Choroid plexus epithelial cell (primary cell): ENCODE measurements around the gene RPLP1.
A peak's percentile ranks its signal among the peaks of the same experiment; 100 is the strongest.

ENCODE experiments used
- DNase-seq: peaks from one replicate; pipeline ENCODE4 v3.0.0-alpha.2; 2010; ENCODE audit warnings: low read depth
- H3K4me3 ChIP-seq: 2 replicates; pipeline ENCODE4 v1.5.1; 2011; ENCODE audit warnings: low read depth, mild to moderate bottlenecking, control low read depth, low read length, moderate library complexity
- CTCF ChIP-seq: conservative IDR thresholded peaks from 2 replicates; pipeline ENCODE4 v1.5.1; 2011; ENCODE audit warnings: low read depth, mild to moderate bottlenecking, control low read depth, inconsistent platforms, low read length, moderate library complexity

RPLP1 gene

GRCh38 chr15:69468241-69469121 lies 15.9 kb downstream of the RPLP1 start:
- peak; percentile 78 for DNase-seq
- TF ChIP-seq CTCF: no peak
- no peak overlapping the region for H3K4me3 ChIP-seq

GRCh38 chr15:69469467-69470201 lies 17.0 kb downstream of the RPLP1 start:
- no peak overlapping the region for H3K4me3 ChIP-seq
- peak; percentile 47 for DNase-seq
- TF ChIP-seq CTCF: no peak

GRCh38 chr15:69472046-69472445 lies 19.4 kb downstream of the RPLP1 start:
- no peak for DNase-seq
- no peak overlapping the region for H3K4me3 ChIP-seq
- TF ChIP-seq CTCF: no peak

GRCh38 chr15:69472562-69472961 lies 19.9 kb downstream of the RPLP1 start:
- H3K4me3 ChIP-seq: no peak overlapping the region
- no peak for DNase-seq
- TF ChIP-seq CTCF: no peak

GRCh38 chr15:69474291-69474690 lies 21.7 kb downstream of the RPLP1 start:
- no peak overlapping the region for H3K4me3 ChIP-seq
- peak; percentile 19 for DNase-seq
- TF ChIP-seq CTCF: no peak

GRCh38 chr15:69474846-69475455 lies 22.3 kb downstream of the RPLP1 start:
- TF ChIP-seq CTCF: peak; percentile 17
- no peak for DNase-seq
- H3K4me3 ChIP-seq: no peak overlapping the region
